ENCODE measurements around the gene C16orf89. TPM values are rescaled to one million over a fixed set of nuclear protein-coding genes. Genes with fewer than 3 reads are reported as not detected.

C16orf89 gene
- total RNA-seq, 4 donors from 2014 or later, result not detected

DNA sequence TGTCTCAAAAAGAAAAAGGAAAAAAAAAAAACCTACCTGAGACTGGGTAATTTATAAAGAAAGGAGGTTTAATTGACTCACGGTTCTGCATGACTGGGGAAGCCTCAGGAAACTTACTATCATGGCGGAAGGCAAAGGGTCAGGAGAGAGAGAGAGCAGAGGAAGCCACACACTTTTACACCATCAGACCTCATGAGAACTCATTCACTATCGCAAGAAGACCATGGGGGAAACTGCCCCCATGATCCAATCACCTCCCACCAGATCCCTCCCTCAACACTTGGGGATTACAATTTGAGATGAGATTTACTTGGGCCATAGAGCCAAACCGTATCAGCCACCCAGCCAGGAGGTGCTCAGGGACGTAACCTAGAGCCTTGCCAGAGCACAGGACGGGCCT is 52.9 kb downstream of the C16orf89 start:
- H3K9me3 ChIP-seq, result no peaks in the 10 kb centered on the region
- no peaks in the 10 kb centered on the region for H3K27me3 ChIP-seq
- intact Hi-C loops (cut with DNase I; ENCODE audit: low total_unique reads) (no loop called here), in situ Hi-C loops (cut with MboI; ENCODE audit: low sequenced_read_pairs in 4 of 4) (no loop called here)
- no peaks in the 10 kb centered on the region for H3K4me1 ChIP-seq
- no peak for TF ChIP-seq POLR2A (IDR thresholded peaks at IDR 0.05)
- TF ChIP-seq, protein P1, sequence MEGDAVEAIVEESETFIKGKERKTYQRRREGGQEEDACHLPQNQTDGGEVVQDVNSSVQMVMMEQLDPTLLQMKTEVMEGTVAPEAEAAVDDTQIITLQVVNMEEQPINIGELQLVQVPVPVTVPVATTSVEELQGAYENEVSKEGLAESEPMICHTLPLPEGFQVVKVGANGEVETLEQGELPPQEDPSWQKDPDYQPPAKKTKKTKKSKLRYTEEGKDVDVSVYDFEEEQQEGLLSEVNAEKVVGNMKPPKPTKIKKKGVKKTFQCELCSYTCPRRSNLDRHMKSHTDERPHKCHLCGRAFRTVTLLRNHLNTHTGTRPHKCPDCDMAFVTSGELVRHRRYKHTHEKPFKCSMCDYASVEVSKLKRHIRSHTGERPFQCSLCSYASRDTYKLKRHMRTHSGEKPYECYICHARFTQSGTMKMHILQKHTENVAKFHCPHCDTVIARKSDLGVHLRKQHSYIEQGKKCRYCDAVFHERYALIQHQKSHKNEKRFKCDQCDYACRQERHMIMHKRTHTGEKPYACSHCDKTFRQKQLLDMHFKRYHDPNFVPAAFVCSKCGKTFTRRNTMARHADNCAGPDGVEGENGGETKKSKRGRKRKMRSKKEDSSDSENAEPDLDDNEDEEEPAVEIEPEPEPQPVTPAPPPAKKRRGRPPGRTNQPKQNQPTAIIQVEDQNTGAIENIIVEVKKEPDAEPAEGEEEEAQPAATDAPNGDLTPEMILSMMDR (IDR thresholded peaks at IDR 0.05 in 4 of 5, conservative IDR thresholded peaks at IDR 0.05 in 1 of 5), result no peak
- no peaks in the 10 kb centered on the region for H3K36me3 ChIP-seq
- ATAC-seq (no peak), DNase-seq (no peak)
- H3K4me3 ChIP-seq, result no peak overlapping the region
- no peak overlapping the region for H3K27ac ChIP-seq

DNA sequence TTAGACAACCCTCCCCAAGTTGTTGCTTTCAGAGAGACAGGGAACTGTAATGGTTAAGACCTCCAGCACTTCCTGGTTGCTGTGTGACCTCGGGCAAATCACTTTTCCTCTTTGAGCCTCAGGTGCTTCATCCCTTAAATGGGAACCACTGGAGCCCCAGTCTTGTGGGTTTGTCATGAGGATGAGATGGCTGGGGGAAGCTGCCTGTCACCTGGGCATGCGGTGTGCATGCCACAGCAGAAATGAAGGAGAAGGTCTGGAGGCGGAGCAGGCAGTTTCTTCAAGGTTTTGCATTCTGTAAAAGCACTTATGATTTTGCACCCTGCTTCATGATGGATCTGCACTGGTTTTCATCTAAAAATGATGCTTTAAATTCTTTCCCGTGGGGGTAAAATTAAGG is 54.1 kb downstream of the C16orf89 start:
- no peak overlapping the region for H3K27ac ChIP-seq
- no peaks in the 10 kb centered on the region for H3K4me1 ChIP-seq
- in situ Hi-C loops (cut with MboI; ENCODE audit: low sequenced_read_pairs in 4 of 4) (no loop called here), intact Hi-C loops (cut with DNase I; ENCODE audit: low total_unique reads) (no loop called here)
- TF ChIP-seq, protein P1 (IDR thresholded peaks at IDR 0.05 in 4 of 5, conservative IDR thresholded peaks at IDR 0.05 in 1 of 5), result no peak
- TF ChIP-seq POLR2A (IDR thresholded peaks at IDR 0.05), result no peak
- H3K4me3 ChIP-seq, result no peak overlapping the region
- ATAC-seq (no peak), DNase-seq (no peak)
- no peaks in the 10 kb centered on the region for H3K9me3 ChIP-seq
- H3K36me3 ChIP-seq, result no peaks in the 10 kb centered on the region
- H3K27me3 ChIP-seq, result no peaks in the 10 kb centered on the region

DNA sequence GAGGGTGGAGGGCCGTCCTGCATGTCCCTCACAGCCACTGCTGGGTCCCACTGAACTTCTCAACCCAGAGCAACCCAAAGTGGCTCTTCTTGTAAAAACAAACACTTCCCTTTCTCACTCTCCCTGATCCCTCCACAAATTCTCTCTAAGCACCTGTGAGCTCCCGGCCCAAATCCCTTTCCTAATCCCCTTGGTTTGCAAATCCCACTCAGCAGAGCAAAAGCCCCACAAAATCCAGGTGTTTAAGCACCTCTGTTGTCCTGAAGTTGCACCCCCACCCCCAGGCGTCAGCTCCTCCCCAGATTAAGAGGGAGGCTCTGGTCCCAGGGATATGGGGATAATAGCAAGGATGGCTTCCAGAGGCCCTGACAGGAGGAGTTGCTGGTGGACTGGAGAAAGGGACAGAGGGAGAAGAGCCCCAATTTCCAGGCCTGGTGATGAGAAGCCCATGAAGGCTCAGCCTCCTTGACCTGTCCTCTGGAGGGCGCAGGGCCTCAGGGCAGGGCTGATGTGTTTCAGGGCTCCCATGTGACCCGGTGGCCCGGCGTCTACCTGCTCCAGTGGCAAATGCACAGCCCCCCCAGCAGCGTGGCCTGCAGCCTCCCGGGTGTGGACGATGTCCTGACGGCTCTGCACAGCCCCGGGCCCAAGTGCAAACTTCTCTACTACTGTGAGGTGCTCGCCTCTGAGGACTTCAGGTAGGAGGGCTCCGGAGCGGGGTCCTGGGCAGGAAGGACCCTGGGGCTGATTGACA is 55.0 kb downstream of the C16orf89 start:
- DNase-seq, result no peak

DNA sequence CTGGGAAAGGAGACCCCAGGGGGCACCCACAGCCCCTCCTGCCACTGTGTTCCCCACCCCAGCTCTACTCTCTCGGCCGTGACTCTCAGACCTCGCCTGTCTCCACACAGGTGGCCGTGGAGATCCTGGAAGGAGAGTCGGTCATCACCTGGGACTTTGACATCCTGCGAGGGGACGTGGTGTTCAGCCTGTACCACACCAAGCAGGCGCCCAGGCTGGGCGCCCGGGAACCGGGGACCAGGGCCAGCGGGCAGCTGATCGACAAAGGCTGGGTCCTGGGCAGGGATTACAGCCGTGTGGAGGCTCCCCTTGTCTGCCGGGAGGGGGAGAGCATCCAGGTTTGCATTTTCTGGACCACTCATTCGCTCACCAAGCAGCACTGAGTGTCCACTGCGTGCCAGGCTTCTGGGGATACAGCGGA is 57.4 kb downstream of the C16orf89 start:
- no peak for ATAC-seq
- H3K9me3 ChIP-seq, result no peaks in the 10 kb centered on the region
- no peaks in the 10 kb centered on the region for H3K4me1 ChIP-seq
- intact Hi-C loops (cut with DNase I; ENCODE audit: low total_unique reads), result no loop called here
- no peak overlapping the region for H3K27ac ChIP-seq
- TF ChIP-seq POLR2A (IDR thresholded peaks at IDR 0.05), result no peak
- TF ChIP-seq, protein P1 (IDR thresholded peaks at IDR 0.05 in 4 of 5, conservative IDR thresholded peaks at IDR 0.05 in 1 of 5), result no peak
- no peak overlapping the region for H3K4me3 ChIP-seq
- in situ Hi-C loops (cut with MboI; ENCODE audit: low sequenced_read_pairs in 4 of 4), result no loop called here
- no peak for DNase-seq
- no peaks in the 10 kb centered on the region for H3K36me3 ChIP-seq
- no peaks in the 10 kb centered on the region for H3K27me3 ChIP-seq

More for the DNA sequence above, 55.0 kb downstream of the C16orf89 start:
- no peak for TF ChIP-seq POLR2A (IDR thresholded peaks at IDR 0.05)
- TF ChIP-seq, protein P1 (IDR thresholded peaks at IDR 0.05 in 4 of 5, conservative IDR thresholded peaks at IDR 0.05 in 1 of 5), result no peak
- H3K4me3 ChIP-seq, result no peak overlapping the region
- intact Hi-C loops (cut with DNase I; ENCODE audit: low total_unique reads), result no loop called here
- H3K4me1 ChIP-seq, result no peaks in the 10 kb centered on the region
- H3K9me3 ChIP-seq, result no peaks in the 10 kb centered on the region
- H3K27ac ChIP-seq, result no peak overlapping the region
- in situ Hi-C loops (cut with MboI; ENCODE audit: low sequenced_read_pairs in 4 of 4), result no loop called here
- no peaks in the 10 kb centered on the region for H3K36me3 ChIP-seq
- no peak for ATAC-seq
- H3K27me3 ChIP-seq, result no peaks in the 10 kb centered on the region

Measured in gastrocnemius medialis (tissue), 4 donors.